ENCODE data around the gene CYB5B. TPM values are rescaled to one million over a fixed set of nuclear protein-coding genes. Genes with fewer than 3 reads are reported as not detected.

The CYB5B gene
- polyA plus RNA-seq, 3 donors, result 32.3 to 90.4 (median 84.9) TPM

- H3K79me2 ChIP-seq (ENCODE audit: insufficient read depth, low read length), result no peaks in the 10 kb centered on the region
- no peak overlapping the region for H3K27ac ChIP-seq (ENCODE audit: low read depth in 1 of 2, low read length in 2 of 2)
- no peaks in the 10 kb centered on the region for H4K20me1 ChIP-seq (ENCODE audit: insufficient read depth, low read length)
- no peak overlapping the region for H3K9ac ChIP-seq (ENCODE audit: insufficient read depth, low read length, poor library complexity, severe bottlenecking)
- H3K4me3 Mint-ChIP-seq, result no peak overlapping the region
- DNase-seq, result no peak
- H3K36me3 ChIP-seq (replicated peaks in 1 of 2; ENCODE audit: control insufficient read depth in 1 of 2, insufficient read depth in 2 of 2, low read length in 2 of 2), result no peaks in the 10 kb centered on the region
- peaks cover 24 to 30% (median 28%) of the 10 kb centered on the region in 3 donors for H3K27me3 Mint-ChIP-seq (ENCODE audit: low read depth in 3 of 3)
- no peaks in the 10 kb centered on the region for H3K9me3 ChIP-seq (replicated peaks in 1 of 2; ENCODE audit: control insufficient read depth in 1 of 2, insufficient read depth in 1 of 2, low read length in 2 of 2)
- no peak overlapping the region for H3K4me3 ChIP-seq (replicated peaks in 1 of 3; ENCODE audit: low read depth in 2 of 3, low read length in 3 of 3)
- peaks cover 22 to 25% of the 10 kb centered on the region in 2 donors for H3K4me1 ChIP-seq (ENCODE audit: control insufficient read depth in 1 of 2, insufficient read depth in 2 of 2, low read length in 2 of 2)
- no peaks in the 10 kb centered on the region for H3K36me3 Mint-ChIP-seq
- H3K4me2 ChIP-seq (replicated peaks; ENCODE audit: extremely low read depth, low read length, poor library complexity, severe bottlenecking), result no peak overlapping the region
- no peak overlapping the region for H3K27ac Mint-ChIP-seq
- TF ChIP-seq CTCF (IDR thresholded peaks at IDR 0.05), result no peak
- 91% methylated on average over 4 of the region's 10 CpGs for WGBS (ENCODE audit: insufficient coverage)
- H3K4me1 Mint-ChIP-seq, result peaks cover 22% of the 10 kb centered on the region
- H2AFZ ChIP-seq (ENCODE audit: insufficient read depth, low read depth, low read length, poor library complexity, severe bottlenecking), result no peak overlapping the region
- peaks cover 0 to 8% (median 0%) of the 10 kb centered on the region in 7 donors for H3K9me3 Mint-ChIP-seq
- intact Hi-C loops (cut with micrococcal nuclease), result loop anchor here (10.0 kb wide), 2 partner anchors 171 to 361 kb away; partner anchors contain the start of genes NFAT5 (in 1 of the 2) and NOB1 (in 1 of the 2)
- H3K27me3 ChIP-seq (ENCODE audit: control insufficient read depth in 2 of 2, insufficient read depth in 2 of 2, low read length in 2 of 2), result peaks cover 10 to 17% of the 10 kb centered on the region in 2 donors
Observed at GRCh38 chr16:69393898-69394849, 30.2 kb upstream of the CYB5B start.

DNA sequence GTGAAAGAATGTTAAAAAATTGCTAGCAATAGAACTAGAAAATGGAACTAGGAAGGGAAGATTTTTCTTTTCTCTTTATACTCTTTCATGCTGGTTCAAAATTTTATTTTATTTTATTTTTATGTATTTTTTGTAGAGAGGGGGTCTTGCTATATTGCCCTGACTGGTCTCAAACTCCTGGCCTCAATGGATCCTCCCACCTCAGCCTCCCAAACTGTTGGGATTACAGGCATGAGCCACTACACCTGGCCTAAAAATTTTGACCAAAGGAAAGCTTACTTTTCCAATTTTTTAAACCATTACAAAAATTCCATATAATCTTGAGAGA, 28.6 kb upstream of the CYB5B start:
- Histone ChIP-seq H3K4me1 (ENCODE audit: control insufficient read depth in 1 of 2, insufficient read depth in 2 of 2, low read length in 2 of 2) (peaks cover 22 to 25% of the 10 kb centered on the region in 2 donors), H3K79me2 (ENCODE audit: insufficient read depth, low read length) (no peaks in the 10 kb centered on the region), H3K4me2 (replicated peaks; ENCODE audit: extremely low read depth, low read length, poor library complexity, severe bottlenecking) (no peak overlapping the region), H3K27ac (ENCODE audit: low read depth in 1 of 2, low read length in 2 of 2) (no peak overlapping the region), H2AFZ (ENCODE audit: insufficient read depth, low read depth, low read length, poor library complexity, severe bottlenecking) (no peak overlapping the region), H3K9me3 (replicated peaks in 1 of 2; ENCODE audit: control insufficient read depth in 1 of 2, insufficient read depth in 1 of 2, low read length in 2 of 2) (no peaks in the 10 kb centered on the region), H3K27me3 (ENCODE audit: control insufficient read depth in 2 of 2, insufficient read depth in 2 of 2, low read length in 2 of 2) (peaks cover 14 to 30% of the 10 kb centered on the region in 2 donors), H3K9ac (ENCODE audit: insufficient read depth, low read length, poor library complexity, severe bottlenecking) (no peak overlapping the region), H4K20me1 (ENCODE audit: insufficient read depth, low read length) (no peaks in the 10 kb centered on the region), H3K36me3 (replicated peaks in 1 of 2; ENCODE audit: control insufficient read depth in 1 of 2, insufficient read depth in 2 of 2, low read length in 2 of 2) (no peaks in the 10 kb centered on the region), H3K4me3 (replicated peaks in 1 of 3; ENCODE audit: low read depth in 2 of 3, low read length in 3 of 3) (no peak overlapping the region)
- DNase-seq, result no peak
- peak overlapping the region in 2 of 7 donors; percentile 59 to 76 for H3K27ac Mint-ChIP-seq
- peaks cover 28 to 41% (median 34%) of the 10 kb centered on the region in 3 donors for H3K27me3 Mint-ChIP-seq (ENCODE audit: low read depth in 3 of 3)
- H3K4me1 Mint-ChIP-seq, result peaks cover 22% of the 10 kb centered on the region
- TF ChIP-seq CTCF (IDR thresholded peaks at IDR 0.05), result peak; percentile 85
- H3K9me3 Mint-ChIP-seq, result peaks cover 0 to 8% (median 0%) of the 10 kb centered on the region in 7 donors
- no peaks in the 10 kb centered on the region for H3K36me3 Mint-ChIP-seq
- H3K4me3 Mint-ChIP-seq, result no peak overlapping the region
- intact Hi-C loops (cut with micrococcal nuclease), result loop anchor here (5.0 to 10.0 kb wide), 3 partner anchors 169 to 359 kb away; partner anchors contain the start of genes NFAT5 (in 2 of the 2) and NOB1 (in 1 of the 2)
